K562 (cell line): ENCODE measurements around the gene KL. TPM values are rescaled to one million over a fixed set of nuclear protein-coding genes. Genes with fewer than 3 reads are reported as not detected.

Experiments
- ATAC-seq: fragments of 200-7000 bp; cut with Tn5 transposase; 3 replicates; pipeline ENCODE4 v1.9.1; 2020; ENCODE audit warnings: moderate library complexity
- BruUV-seq: library from RNA; stranded (reverse); fragments of 400-500 nt; replicated peaks from 2 replicates; lab custom pipeline; 2021; lab: Mats Ljungman, UMichigan
- CTCF ChIA-PET: fragments of 300-600 bp; formaldehyde crosslinking; extraction: SDS; loops from one replicate; lab custom pipeline; 2021; ENCODE audit warnings: low intra/inter-chr PET ratio; lab: Yijun Ruan, JAX
- POLR2A ChIA-PET: fragments of 300-600, 350-650 bp; sonication (Branson Sonifier 250); formaldehyde crosslinking; extraction: SDS; loops from one replicate; lab custom pipeline; 2021; ENCODE audit warnings: antibody characterized with exemption, inconsistent platforms; lab: Yijun Ruan, JAX
- DNase-seq, 4 experiments: peaks; one replicate each; pipeline versions ENCODE4 v3.0.0 to v3.0.0-alpha.2; 2011 to 2018; ENCODE audit warnings: low spot score in 3 of 4, mixed read lengths in 3 of 4; ENCODE audit errors: extremely low read depth in 1 of 4
- FAIRE-seq: peaks from 2 replicates; lab custom pipeline; 2011; peaks lifted over from hg19 to GRCh38; lab: Jason Lieb, UNC
- H2AFZ ChIP-seq: 2 replicates; pipeline ENCODE4 v1.6.0; 2011; ENCODE audit warnings: low read depth, low read length, control low read depth, inconsistent platforms
- H3K27ac ChIP-seq: fragments of 200-600 bp; 3 replicates; pipeline ENCODE4 v1.8.0; 2011; ENCODE audit warnings: low read depth, mild to moderate bottlenecking, control low read depth, inconsistent platforms, low read length, moderate library complexity, mixed read lengths; ENCODE audit errors: extremely low read depth
- H3K27me3 ChIP-seq, 2 experiments: fragments of 300-600 bp in 1 of 2; 2 replicates in 1 of 2; 3 replicates in 1 of 2; pipeline versions ENCODE4 v1.6.0 to v1.8.0; 2011; ENCODE audit warnings: inconsistent platforms in 2 of 2, low read length in 2 of 2, mild to moderate bottlenecking in 1 of 2, mixed read lengths in 1 of 2, moderate library complexity in 1 of 2; ENCODE audit not compliant: control insufficient read depth in 2 of 2, insufficient read depth in 2 of 2
- H3K36me3 ChIP-seq: fragments of 300-600 bp; 3 replicates; pipeline ENCODE4 v1.8.0; 2011; ENCODE audit warnings: mild to moderate bottlenecking, low read length, inconsistent platforms; ENCODE audit not compliant: control insufficient read depth, insufficient read depth
- H3K4me1 ChIP-seq, 2 experiments: fragments of 200-600 bp in 1 of 2; replicated peaks in 1 of 2; 2 replicates in 1 of 2; 3 replicates in 1 of 2; pipeline versions ENCODE4 v1.5.1 to v1.8.0; 2011; ENCODE audit warnings: inconsistent platforms in 2 of 2, low read length in 2 of 2, mild to moderate bottlenecking in 1 of 2, mixed read lengths in 1 of 2, moderate library complexity in 1 of 2; ENCODE audit not compliant: control insufficient read depth in 2 of 2, insufficient read depth in 2 of 2
- H3K4me2 ChIP-seq: 2 replicates; pipeline ENCODE4 v1.6.1; 2011; ENCODE audit warnings: low read length, control low read depth, inconsistent platforms, mixed read lengths; ENCODE audit not compliant: insufficient read depth
- H3K4me3 ChIP-seq: fragments of 200-600 bp; sonication (generic), shearing (Covaris generic); 2 replicates; pipeline ENCODE4 v1.5.1; 2016; ENCODE audit warnings: control low read depth, inconsistent platforms
- H3K79me2 ChIP-seq: fragments of 200-600 bp; 3 replicates; pipeline ENCODE4 v1.8.0; 2011; ENCODE audit warnings: low read length, inconsistent platforms; ENCODE audit not compliant: control insufficient read depth, insufficient read depth
- H3K9ac ChIP-seq, 2 experiments: 2 replicates each; pipeline versions ENCODE4 v1.6.0 to v1.6.1; 2011; ENCODE audit warnings: low read depth in 2 of 2, low read length in 2 of 2, control low read depth in 1 of 2, inconsistent platforms in 1 of 2, mild to moderate bottlenecking in 1 of 2, mixed read lengths in 1 of 2; ENCODE audit not compliant: insufficient read depth in 1 of 2
- H3K9me1 ChIP-seq: one replicate; pipeline ENCODE4 v1.6.0; 2011; ENCODE audit warnings: inconsistent platforms, mild to moderate bottlenecking, low read length, moderate library complexity; ENCODE audit not compliant: control insufficient read depth, insufficient read depth
- H3K9me3 ChIP-seq: replicated peaks from 2 replicates; pipeline ENCODE4 v1.5.1; 2011; ENCODE audit warnings: low read depth, low read length, inconsistent platforms; ENCODE audit not compliant: control insufficient read depth, insufficient read depth
- H4K20me1 ChIP-seq: replicated peaks from 2 replicates; pipeline ENCODE4 v1.6.1; 2011; ENCODE audit warnings: low read length, inconsistent platforms, mixed read lengths; ENCODE audit not compliant: control insufficient read depth, insufficient read depth
- ARID1B ChIP-seq: fragments of 450-650 bp; IDR thresholded peaks from 2 replicates; pipeline ENCODE4 v1.6.1; 2016; ENCODE audit warnings: antibody characterized with exemption, mild to moderate bottlenecking, inconsistent platforms
- CBFA2T2 ChIP-seq: fragments of 450-650 bp; conservative IDR thresholded peaks from 2 replicates; pipeline ENCODE4 v1.6.1; 2017; ENCODE audit warnings: mild to moderate bottlenecking
- CBX8 ChIP-seq: fragments of 200-600 bp; sonication (generic); IDR thresholded peaks from 2 replicates; pipeline ENCODE4 v1.6.1; 2012; ENCODE audit warnings: borderline replicate concordance, mixed run types, low read depth, mild to moderate bottlenecking, moderate library complexity, mixed read lengths, low read length, control low read depth, inconsistent platforms; ENCODE audit not compliant: poor library complexity, severe bottlenecking; ENCODE audit errors: extremely low read depth
- JUNB ChIP-seq: fragments of 450-650 bp; formaldehyde crosslinking; conservative IDR thresholded peaks from 2 replicates; pipeline ENCODE4 v1.4.0; 2020; ENCODE audit warnings: mild to moderate bottlenecking
- KAT7 ChIP-seq: sonication (generic); formaldehyde crosslinking; IDR thresholded peaks from 2 replicates; pipeline ENCODE4 v1.8.0; 2022; ENCODE audit warnings: missing genetic modification reagents, mild to moderate bottlenecking, borderline replicate concordance
- KDM4B ChIP-seq, 2 experiments: fragments of 450-650 bp in 1 of 2; sonication (generic) in 1 of 2; IDR thresholded peaks; 2 replicates each; pipeline ENCODE4 v1.6.1; 2016 to 2017; ENCODE audit warnings: borderline replicate concordance in 2 of 2, antibody characterized with exemption in 1 of 2, low read depth in 1 of 2, mild to moderate bottlenecking in 1 of 2
- NEUROD1 ChIP-seq: fragments of 150-350 bp; IDR thresholded peaks from 2 replicates; pipeline ENCODE4 v1.6.1; 2014; ENCODE audit warnings: borderline replicate concordance, low read length, low read depth; ENCODE audit not compliant: partially characterized antibody
- ZNF143 ChIP-seq: sonication (generic); formaldehyde crosslinking; IDR thresholded peaks from 2 replicates; pipeline ENCODE4 v1.9.0; 2022; ENCODE audit warnings: mild to moderate bottlenecking, missing genetic modification reagents
- ZNF175 ChIP-seq: fragments of 200-800 bp; sonication (Bioruptor generic); IDR thresholded peaks from 2 replicates; pipeline ENCODE4 v1.6.1; 2016; ENCODE audit warnings: low read depth, mild to moderate bottlenecking, missing genetic modification characterization, missing compliant biosample characterization
- ZNF23 ChIP-seq: fragments of 250-450 bp; sonication (Bioruptor Pico); IDR thresholded peaks from 2 replicates; pipeline ENCODE4 v1.4.0; 2020; ENCODE audit warnings: mild to moderate bottlenecking
- WGBS: fragments of 100-300 bp; shearing (Covaris generic); methylation state at CpG from one replicate; pipeline ENCODE4 v1.1.6; 2016; ENCODE audit warnings: low coverage, mixed read lengths; ENCODE audit not compliant: insufficient coverage; ENCODE audit errors: missing lambda C conversion rate; 5-methylcytosine and 5-hydroxymethylcytosine counted together
- in situ Hi-C: fragments of 300-500 bp; cut with MboI; formaldehyde crosslinking; loops from 4 replicates; pipeline ENCODE4 v1.15.0; 2018; ENCODE audit warnings: inconsistent platforms, mixed read lengths
- intact Hi-C: fragments of 100-400 bp; cut with micrococcal nuclease; formaldehyde crosslinking; loops from 2 replicates; pipeline ENCODE4 v1.14.2; 2022
- polyA plus RNA-seq, 8 experiments: library from polyadenylated mRNA; depleted of rRNA in 4 of 8; stranded (reverse) in 5 of 8; unstranded in 3 of 8; fragments of >200 nt; fragmentation: Nextera tagmentation in 2 of 8; fragmentation: Illumina TruSeq in 1 of 8; extraction: Ambion mirVana in 2 of 8; extraction: Trizol in 1 of 8; gene quantifications; 2 replicates each; pipeline versions ENCODE4 v1.2.1 to v1.2.3, GENCODE V29; 2011 to 2014; ENCODE audit warnings: inconsistent platforms in 1 of 8, missing spikeins in 1 of 8
- total RNA-seq, 7 experiments: library from RNA; depleted of rRNA in 6 of 7; stranded (reverse); fragments of >200 nt in 6 of 7; fragmentation: Illumina TruSeq in 2 of 7; extraction: Trizol in 2 of 7; gene quantifications; 2 replicates each; pipeline versions ENCODE4 v1.2.1 to v1.2.3, GENCODE V29; 2011 to 2021; ENCODE audit warnings: low replicate concordance in 1 of 7
- TF ChIP-seq, protein P1 (sequence below): fragments of 250-450 bp; sonication (Bioruptor Pico); IDR thresholded peaks from 2 replicates; pipeline ENCODE4 v1.4.0; 2020
- TF ChIP-seq, protein P2 (sequence below): sonication (generic); formaldehyde crosslinking; IDR thresholded peaks from 2 replicates; pipeline ENCODE4 v1.8.1; 2023; ENCODE audit warnings: missing genetic modification reagents, mild to moderate bottlenecking, borderline replicate concordance

The KL gene
- total and polyA plus RNA-seq, 9 of the 15 experiments (the other 6 are each of a cell fraction or from before 2014, with no cell fraction given): not detected

DNA sequence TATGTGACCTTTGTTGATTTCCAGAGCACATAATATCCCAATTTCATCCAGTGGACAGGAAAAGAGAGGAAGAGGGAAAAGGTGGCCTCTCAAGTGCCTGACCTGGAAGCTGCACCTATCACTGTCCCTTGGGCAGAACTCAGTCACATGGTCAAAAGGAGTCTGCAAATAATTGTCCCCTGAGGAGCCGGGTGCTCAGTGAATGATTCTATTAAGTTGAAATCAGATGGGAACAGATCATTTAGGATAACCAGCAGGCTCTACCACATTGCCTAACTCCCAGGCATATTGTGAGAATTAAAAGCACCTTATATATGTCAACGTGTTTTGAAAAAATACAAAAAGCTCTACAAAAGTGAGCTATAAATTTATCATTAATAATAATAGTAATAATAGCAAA, 6.8 kb downstream of the KL start:
- no peaks in the 10 kb centered on the region for H4K20me1 ChIP-seq
- 0% methylated on average over 2 of the region's 2 CpGs for WGBS
- ChIA-PET CTCF (no interaction called here), POLR2A (no interaction called here)
- FAIRE-seq (no peak), DNase-seq (no peak), ATAC-seq (no peak)
- H3K9me1 ChIP-seq: no peaks in the 10 kb centered on the region
- in situ Hi-C loops: no loop called here
- H3K9ac ChIP-seq: no peak overlapping the region
- no peak overlapping the region for H3K4me2 ChIP-seq
- BruUV-seq: no TSS peak
- no peaks in the 10 kb centered on the region; a peak in 1 of 5 replicates for H3K27me3 ChIP-seq
- no peak overlapping the region for H3K27ac ChIP-seq
- H3K9me3 ChIP-seq: no peaks in the 10 kb centered on the region
- no peaks in the 10 kb centered on the region for H3K4me1 ChIP-seq
- H2AFZ ChIP-seq: no peak overlapping the region
- H3K36me3 ChIP-seq: no peaks in the 10 kb centered on the region
- H3K79me2 ChIP-seq: no peaks in the 10 kb centered on the region
- intact Hi-C loops: no loop called here
- no peak overlapping the region for H3K4me3 ChIP-seq
- no peak for TF ChIP-seq ZNF143 (CRISPR knock-in tag)
- no peak for TF ChIP-seq ZNF23 (CRISPR knock-in tag)
- TF ChIP-seq ZNF175 (CRISPR knock-in tag): no peak
- TF ChIP-seq ARID1B: no peak
- no peak for TF ChIP-seq NEUROD1
- TF ChIP-seq KDM4B (IDR thresholded peaks at IDR 0.05; ENCODE audit: borderline replicate concordance in 2 of 2, low read depth in 1 of 2): no peak
- TF ChIP-seq CBX8: no peak
- TF ChIP-seq JUNB (CRISPR knock-in tag): no peak
- TF ChIP-seq KAT7 (CRISPR knock-in tag): no peak
- no peak for TF ChIP-seq CBFA2T2
- TF ChIP-seq, protein P1, sequence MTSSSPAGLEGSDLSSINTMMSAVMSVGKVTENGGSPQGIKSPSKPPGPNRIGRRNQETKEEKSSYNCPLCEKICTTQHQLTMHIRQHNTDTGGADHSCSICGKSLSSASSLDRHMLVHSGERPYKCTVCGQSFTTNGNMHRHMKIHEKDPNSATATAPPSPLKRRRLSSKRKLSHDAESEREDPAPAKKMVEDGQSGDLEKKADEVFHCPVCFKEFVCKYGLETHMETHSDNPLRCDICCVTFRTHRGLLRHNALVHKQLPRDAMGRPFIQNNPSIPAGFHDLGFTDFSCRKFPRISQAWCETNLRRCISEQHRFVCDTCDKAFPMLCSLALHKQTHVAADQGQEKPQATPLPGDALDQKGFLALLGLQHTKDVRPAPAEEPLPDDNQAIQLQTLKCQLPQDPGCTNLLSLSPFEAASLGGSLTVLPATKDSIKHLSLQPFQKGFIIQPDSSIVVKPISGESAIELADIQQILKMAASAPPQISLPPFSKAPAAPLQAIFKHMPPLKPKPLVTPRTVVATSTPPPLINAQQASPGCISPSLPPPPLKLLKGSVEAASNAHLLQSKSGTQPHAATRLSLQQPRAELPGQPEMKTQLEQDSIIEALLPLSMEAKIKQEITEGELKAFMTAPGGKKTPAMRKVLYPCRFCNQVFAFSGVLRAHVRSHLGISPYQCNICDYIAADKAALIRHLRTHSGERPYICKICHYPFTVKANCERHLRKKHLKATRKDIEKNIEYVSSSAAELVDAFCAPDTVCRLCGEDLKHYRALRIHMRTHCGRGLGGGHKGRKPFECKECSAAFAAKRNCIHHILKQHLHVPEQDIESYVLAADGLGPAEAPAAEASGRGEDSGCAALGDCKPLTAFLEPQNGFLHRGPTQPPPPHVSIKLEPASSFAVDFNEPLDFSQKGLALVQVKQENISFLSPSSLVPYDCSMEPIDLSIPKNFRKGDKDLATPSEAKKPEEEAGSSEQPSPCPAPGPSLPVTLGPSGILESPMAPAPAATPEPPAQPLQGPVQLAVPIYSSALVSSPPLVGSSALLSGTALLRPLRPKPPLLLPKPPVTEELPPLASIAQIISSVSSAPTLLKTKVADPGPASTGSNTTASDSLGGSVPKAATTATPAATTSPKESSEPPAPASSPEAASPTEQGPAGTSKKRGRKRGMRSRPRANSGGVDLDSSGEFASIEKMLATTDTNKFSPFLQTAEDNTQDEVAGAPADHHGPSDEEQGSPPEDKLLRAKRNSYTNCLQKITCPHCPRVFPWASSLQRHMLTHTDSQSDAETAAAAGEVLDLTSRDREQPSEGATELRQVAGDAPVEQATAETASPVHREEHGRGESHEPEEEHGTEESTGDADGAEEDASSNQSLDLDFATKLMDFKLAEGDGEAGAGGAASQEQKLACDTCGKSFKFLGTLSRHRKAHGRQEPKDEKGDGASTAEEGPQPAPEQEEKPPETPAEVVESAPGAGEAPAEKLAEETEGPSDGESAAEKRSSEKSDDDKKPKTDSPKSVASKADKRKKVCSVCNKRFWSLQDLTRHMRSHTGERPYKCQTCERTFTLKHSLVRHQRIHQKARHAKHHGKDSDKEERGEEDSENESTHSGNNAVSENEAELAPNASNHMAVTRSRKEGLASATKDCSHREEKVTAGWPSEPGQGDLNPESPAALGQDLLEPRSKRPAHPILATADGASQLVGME (CRISPR knock-in tag): no peak
- TF ChIP-seq, protein P2, sequence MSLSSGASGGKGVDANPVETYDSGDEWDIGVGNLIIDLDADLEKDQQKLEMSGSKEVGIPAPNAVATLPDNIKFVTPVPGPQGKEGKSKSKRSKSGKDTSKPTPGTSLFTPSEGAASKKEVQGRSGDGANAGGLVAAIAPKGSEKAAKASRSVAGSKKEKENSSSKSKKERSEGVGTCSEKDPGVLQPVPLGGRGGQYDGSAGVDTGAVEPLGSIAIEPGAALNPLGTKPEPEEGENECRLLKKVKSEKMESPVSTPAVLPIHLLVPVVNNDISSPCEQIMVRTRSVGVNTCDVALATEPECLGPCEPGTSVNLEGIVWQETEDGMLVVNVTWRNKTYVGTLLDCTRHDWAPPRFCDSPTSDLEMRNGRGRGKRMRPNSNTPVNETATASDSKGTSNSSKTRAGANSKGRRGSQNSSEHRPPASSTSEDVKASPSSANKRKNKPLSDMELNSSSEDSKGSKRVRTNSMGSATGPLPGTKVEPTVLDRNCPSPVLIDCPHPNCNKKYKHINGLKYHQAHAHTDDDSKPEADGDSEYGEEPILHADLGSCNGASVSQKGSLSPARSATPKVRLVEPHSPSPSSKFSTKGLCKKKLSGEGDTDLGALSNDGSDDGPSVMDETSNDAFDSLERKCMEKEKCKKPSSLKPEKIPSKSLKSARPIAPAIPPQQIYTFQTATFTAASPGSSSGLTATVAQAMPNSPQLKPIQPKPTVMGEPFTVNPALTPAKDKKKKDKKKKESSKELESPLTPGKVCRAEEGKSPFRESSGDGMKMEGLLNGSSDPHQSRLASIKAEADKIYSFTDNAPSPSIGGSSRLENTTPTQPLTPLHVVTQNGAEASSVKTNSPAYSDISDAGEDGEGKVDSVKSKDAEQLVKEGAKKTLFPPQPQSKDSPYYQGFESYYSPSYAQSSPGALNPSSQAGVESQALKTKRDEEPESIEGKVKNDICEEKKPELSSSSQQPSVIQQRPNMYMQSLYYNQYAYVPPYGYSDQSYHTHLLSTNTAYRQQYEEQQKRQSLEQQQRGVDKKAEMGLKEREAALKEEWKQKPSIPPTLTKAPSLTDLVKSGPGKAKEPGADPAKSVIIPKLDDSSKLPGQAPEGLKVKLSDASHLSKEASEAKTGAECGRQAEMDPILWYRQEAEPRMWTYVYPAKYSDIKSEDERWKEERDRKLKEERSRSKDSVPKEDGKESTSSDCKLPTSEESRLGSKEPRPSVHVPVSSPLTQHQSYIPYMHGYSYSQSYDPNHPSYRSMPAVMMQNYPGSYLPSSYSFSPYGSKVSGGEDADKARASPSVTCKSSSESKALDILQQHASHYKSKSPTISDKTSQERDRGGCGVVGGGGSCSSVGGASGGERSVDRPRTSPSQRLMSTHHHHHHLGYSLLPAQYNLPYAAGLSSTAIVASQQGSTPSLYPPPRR (CRISPR knock-in tag): no peak
